GM23248 (cell line): ENCODE data around the gene TRIOBP. TPM values are rescaled to one million over a fixed set of nuclear protein-coding genes. Genes with fewer than 3 reads are reported as not detected.

ENCODE experiments used
- DNase-seq: peaks from one replicate; pipeline ENCODE4 v3.0.0-alpha.2; 2015
- H2AFZ ChIP-seq: fragments of 200-600 bp; sonication (generic); 2 replicates; pipeline ENCODE4 v1.6.1; 2016; ENCODE audit warnings: antibody characterized with exemption
- H3F3A ChIP-seq: fragments of 200-600 bp; sonication (generic); 2 replicates; pipeline ENCODE4 v1.6.1; 2016; ENCODE audit warnings: mild to moderate bottlenecking, antibody characterized with exemption, mixed run types; ENCODE audit not compliant: insufficient read depth
- H3K27ac ChIP-seq: fragments of 200-600 bp; sonication (generic); 2 replicates; pipeline ENCODE4 v1.5.1; 2016; ENCODE audit warnings: mild to moderate bottlenecking
- H3K27me3 ChIP-seq: fragments of 200-600 bp; sonication (generic); replicated peaks from 2 replicates; pipeline ENCODE4 v1.6.1; 2016; ENCODE audit warnings: mild to moderate bottlenecking; ENCODE audit not compliant: insufficient read depth
- H3K36me3 ChIP-seq: fragments of 200-600 bp; sonication (generic); 2 replicates; pipeline ENCODE4 v1.6.1; 2016; ENCODE audit warnings: low read depth, mild to moderate bottlenecking
- H3K4me1 ChIP-seq: fragments of 200-600 bp; sonication (generic); 2 replicates; pipeline ENCODE4 v1.6.1; 2016; ENCODE audit warnings: mild to moderate bottlenecking; ENCODE audit not compliant: insufficient read depth
- H3K4me2 ChIP-seq: fragments of 200-600 bp; sonication (generic); one replicate; pipeline ENCODE4 v1.6.1; 2016; ENCODE audit warnings: mild to moderate bottlenecking; ENCODE audit not compliant: unreplicated experiment
- H3K4me3 ChIP-seq: fragments of 200-600 bp; sonication (generic); 2 replicates; pipeline ENCODE4 v1.5.1; 2016; ENCODE audit warnings: mild to moderate bottlenecking
- H3K79me2 ChIP-seq: fragments of 200-600 bp; sonication (generic); 2 replicates; pipeline ENCODE4 v1.6.1; 2016; ENCODE audit warnings: mild to moderate bottlenecking; ENCODE audit not compliant: insufficient read depth
- H3K9ac ChIP-seq: fragments of 200-600 bp; sonication (generic); 2 replicates; pipeline ENCODE4 v1.6.1; 2016; ENCODE audit warnings: mild to moderate bottlenecking
- H3K9me2 ChIP-seq: fragments of 200-600 bp; sonication (generic); 2 replicates; pipeline ENCODE4 v1.6.1; 2016; ENCODE audit warnings: mixed run types, mild to moderate bottlenecking, moderate library complexity; ENCODE audit not compliant: insufficient read depth
- H3K9me3 ChIP-seq: fragments of 200-600 bp; sonication (generic); one replicate; pipeline ENCODE4 v1.6.1; 2017; ENCODE audit warnings: low read depth
- H4K20me1 ChIP-seq: fragments of 200-600 bp; sonication (generic); 2 replicates; pipeline ENCODE4 v1.6.0; 2016; ENCODE audit not compliant: insufficient read depth
- EZH2 ChIP-seq: fragments of 200-600 bp; sonication (generic); IDR thresholded peaks from 2 replicates; pipeline ENCODE4 v1.6.1; 2018; ENCODE audit warnings: antibody characterized with exemption, mild to moderate bottlenecking; ENCODE audit not compliant: insufficient read depth, poor library complexity, severe bottlenecking
- EZH2phosphoT487 ChIP-seq: fragments of 200-600 bp; sonication (generic); IDR thresholded peaks from 2 replicates; pipeline ENCODE4 v1.6.1; 2018; ENCODE audit warnings: antibody characterized with exemption, moderate library complexity, mild to moderate bottlenecking, low read depth; ENCODE audit not compliant: insufficient read depth
- WGBS, 2 experiments: methylation state at CpG; one replicate each; pipeline ENCODE4 v1.1.6; 2015 to 2017; ENCODE audit warnings: low lambda C conversion rate in 2 of 2, low coverage in 1 of 2; ENCODE audit errors: missing lambda C conversion rate in 2 of 2; 5-methylcytosine and 5-hydroxymethylcytosine counted together
- in situ Hi-C: fragments of 300-500 bp; cut with MboI; formaldehyde crosslinking; loops from 2 replicates; pipeline ENCODE4 v1.15.0; 2020
- polyA plus RNA-seq: library from polyadenylated mRNA; unstranded; fragments of >200 nt; fragmentation: Nextera tagmentation; extraction: Ambion mirVana; gene quantifications from 2 replicates; pipeline ENCODE4 v1.2.1, GENCODE V29; 2016
- total RNA-seq: library from RNA; depleted of rRNA; stranded (reverse); fragments of >200 nt; shearing (Covaris generic); gene quantifications from 2 replicates; pipeline ENCODE4 v1.2.3, GENCODE V29; 2014

Gene TRIOBP
- total and polyA plus RNA-seq, 2 experiments from 2014 or later = 123 to 135 TPM

DNA sequence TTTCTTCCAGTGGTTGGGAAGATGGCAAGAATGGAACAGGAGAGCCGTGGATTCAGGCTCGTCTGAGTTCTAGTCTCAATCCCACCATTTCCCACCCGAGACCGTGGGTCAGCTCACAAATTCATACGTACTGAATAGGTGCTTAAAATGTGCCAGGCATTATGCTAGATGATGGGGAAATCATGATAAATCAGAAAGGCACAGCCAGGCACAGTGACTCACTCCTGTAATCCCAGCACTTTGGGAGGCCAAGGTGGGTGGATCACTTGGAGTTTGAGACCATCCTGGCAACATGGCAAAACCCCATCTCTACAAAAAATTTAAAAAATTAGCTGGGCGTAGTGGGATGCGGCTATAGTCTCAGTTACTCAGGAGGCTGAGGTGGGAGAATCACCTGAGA, 7.1 kb downstream of the TRIOBP start:
- DNase-seq = peak; percentile 54
- H3K4me2 ChIP-seq = no peak overlapping the region

DNA sequence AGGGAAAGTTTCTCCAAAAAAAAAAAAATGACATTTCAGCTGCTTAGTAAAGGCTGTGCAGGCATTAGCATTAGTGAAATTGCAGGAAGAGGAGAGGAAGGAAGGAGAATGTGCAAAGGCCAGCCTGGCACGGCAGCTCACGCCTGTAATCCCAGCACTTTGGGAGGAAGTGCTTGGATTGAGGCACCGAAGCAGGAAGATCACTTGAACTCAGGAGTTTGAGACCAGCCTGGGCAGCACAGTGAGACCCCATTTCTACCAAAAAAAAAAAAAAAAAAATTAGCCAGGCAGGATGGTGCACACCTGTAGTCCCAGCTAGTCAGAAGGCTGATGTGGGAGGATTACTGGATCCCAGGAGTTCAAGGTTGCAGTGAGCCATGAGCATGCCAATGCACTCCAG, 7.8 kb downstream of the TRIOBP start:
- no peaks in the 10 kb centered on the region for H3K27me3 ChIP-seq
- H3K9me3 ChIP-seq = no peaks in the 10 kb centered on the region
- DNase-seq = no peak
- in situ Hi-C loops = no loop called here
- no peaks in the 10 kb centered on the region for H4K20me1 ChIP-seq
- H3K79me2 ChIP-seq = no peaks in the 10 kb centered on the region
- no peak overlapping the region for H3K4me3 ChIP-seq
- H3K27ac ChIP-seq = no peak overlapping the region
- no peaks in the 10 kb centered on the region for H3F3A ChIP-seq
- H3K9ac ChIP-seq = no peak overlapping the region
- no peak overlapping the region for H2AFZ ChIP-seq
- 97 to 100% methylated on average over 3 of the region's 3 CpGs for WGBS, 2 experiments
- no peak overlapping the region for H3K4me2 ChIP-seq
- H3K36me3 ChIP-seq = no peaks in the 10 kb centered on the region
- H3K9me2 ChIP-seq = no peaks in the 10 kb centered on the region
- peaks cover 7% of the 10 kb centered on the region for H3K4me1 ChIP-seq
- no peak for TF ChIP-seq EZH2
- no peak for TF ChIP-seq EZH2phosphoT487

More for the DNA sequence above, 7.1 kb downstream of the TRIOBP start:
- in situ Hi-C loops = no loop called here
- Histone ChIP-seq H3K36me3 (no peaks in the 10 kb centered on the region), H3K27ac (no peak overlapping the region), H3F3A (no peaks in the 10 kb centered on the region), H3K4me1 (peaks cover 7% of the 10 kb centered on the region), H2AFZ (no peak overlapping the region), H3K9me3 (no peaks in the 10 kb centered on the region), H3K4me3 (no peak overlapping the region), H3K27me3 (no peaks in the 10 kb centered on the region), H3K9me2 (no peaks in the 10 kb centered on the region), H3K79me2 (no peaks in the 10 kb centered on the region), H3K9ac (no peak overlapping the region), H4K20me1 (no peaks in the 10 kb centered on the region)
- WGBS, 2 experiments = 80 to 81% methylated on average over 7 of the region's 7 CpGs
- TF ChIP-seq EZH2 (no peak), EZH2phosphoT487 (no peak)

DNA sequence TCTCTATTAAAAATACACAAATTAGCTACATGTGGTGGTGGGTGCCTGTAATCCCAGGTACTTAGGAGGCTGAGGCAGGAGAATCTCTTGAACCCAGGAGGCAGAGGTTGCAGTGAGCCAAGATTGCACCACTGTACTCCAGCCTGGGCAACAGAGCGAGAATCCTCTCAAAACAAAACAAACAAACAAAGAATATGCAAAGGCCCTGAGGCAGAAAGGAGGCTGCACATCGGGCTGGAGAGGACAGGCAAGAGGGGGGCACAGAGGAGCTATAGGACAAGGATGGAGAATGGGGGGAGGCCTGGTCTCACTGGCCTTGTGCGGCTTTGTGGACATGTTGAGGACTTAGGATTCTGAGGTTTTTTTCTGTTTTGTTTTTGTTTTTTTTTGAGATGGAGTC, 8.4 kb downstream of the TRIOBP start:
- WGBS, 2 experiments = 93 to 94% methylated on average over 3 of the region's 3 CpGs
- Histone ChIP-seq H3F3A (no peaks in the 10 kb centered on the region), H3K4me3 (no peak overlapping the region), H3K4me2 (no peak overlapping the region), H3K36me3 (no peaks in the 10 kb centered on the region), H3K27me3 (no peaks in the 10 kb centered on the region), H2AFZ (no peak overlapping the region), H3K27ac (no peak overlapping the region), H3K4me1 (peaks cover 7% of the 10 kb centered on the region), H3K79me2 (no peaks in the 10 kb centered on the region), H3K9ac (no peak overlapping the region), H3K9me3 (no peaks in the 10 kb centered on the region), H3K9me2 (no peaks in the 10 kb centered on the region), H4K20me1 (no peaks in the 10 kb centered on the region)
- no peak for DNase-seq
- no peak for TF ChIP-seq EZH2
- no peak for TF ChIP-seq EZH2phosphoT487
- in situ Hi-C loops = no loop called here

DNA sequence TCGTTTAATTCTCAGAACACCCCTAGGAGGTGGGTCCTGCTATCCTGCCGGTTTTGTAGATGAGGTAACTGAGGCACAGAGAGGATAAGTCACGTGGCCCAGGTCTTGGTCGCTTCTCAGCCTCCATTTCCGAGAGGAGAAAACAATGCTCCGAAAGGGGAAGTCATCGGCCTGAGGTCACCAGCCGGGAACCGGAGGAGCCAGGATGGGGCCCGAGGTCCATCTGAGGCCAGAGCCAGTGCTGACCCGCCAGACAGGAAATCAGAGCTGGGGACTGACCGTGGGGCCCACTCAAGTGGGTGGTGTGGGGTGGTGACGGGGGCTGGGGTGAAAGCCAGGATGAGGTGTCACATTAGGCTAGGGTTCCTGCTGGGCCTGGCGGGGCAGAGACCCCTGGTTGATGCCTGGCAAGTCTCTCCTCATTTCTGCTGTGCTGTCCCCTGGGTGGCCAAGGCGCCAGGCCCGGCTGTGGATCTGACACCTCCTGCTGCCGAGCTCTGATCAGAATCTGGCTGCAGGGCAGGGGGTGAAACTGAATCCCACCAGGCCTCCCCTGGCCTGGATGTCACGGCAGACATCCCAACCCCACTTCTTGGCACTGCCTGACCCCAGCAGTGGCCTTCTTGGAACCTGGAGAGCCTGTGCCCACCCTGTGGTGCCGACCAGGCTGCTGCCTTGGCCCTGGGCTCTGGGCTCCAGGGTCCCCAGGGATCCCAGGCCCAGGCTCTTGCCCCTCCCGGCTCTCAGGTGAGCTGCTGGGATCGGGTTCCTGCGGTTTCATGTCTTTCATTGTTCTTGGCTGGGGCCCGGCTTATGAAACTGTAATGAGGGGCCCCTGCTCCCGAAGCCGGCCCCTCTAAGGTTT, 12.0 kb downstream of the TRIOBP start:
- peaks cover 4% of the 10 kb centered on the region for H3K4me1 ChIP-seq
- no peaks in the 10 kb centered on the region for H3K79me2 ChIP-seq
- H3K9me3 ChIP-seq = no peaks in the 10 kb centered on the region
- WGBS, 2 experiments = 91 to 95% methylated on average over 21 to 25 of the region's 25 CpGs
- H3F3A ChIP-seq = no peaks in the 10 kb centered on the region
- no peak for DNase-seq
- no peak overlapping the region for H3K9ac ChIP-seq
- no peak overlapping the region for H3K27ac ChIP-seq
- H4K20me1 ChIP-seq = no peaks in the 10 kb centered on the region
- H3K4me3 ChIP-seq = no peak overlapping the region
- TF ChIP-seq EZH2phosphoT487 (no peak), EZH2 (no peak)
- in situ Hi-C loops = no loop called here
- no peaks in the 10 kb centered on the region for H3K36me3 ChIP-seq
- H3K4me2 ChIP-seq = no peak overlapping the region
- H2AFZ ChIP-seq = no peak overlapping the region
- no peaks in the 10 kb centered on the region for H3K27me3 ChIP-seq
- no peaks in the 10 kb centered on the region for H3K9me2 ChIP-seq

DNA sequence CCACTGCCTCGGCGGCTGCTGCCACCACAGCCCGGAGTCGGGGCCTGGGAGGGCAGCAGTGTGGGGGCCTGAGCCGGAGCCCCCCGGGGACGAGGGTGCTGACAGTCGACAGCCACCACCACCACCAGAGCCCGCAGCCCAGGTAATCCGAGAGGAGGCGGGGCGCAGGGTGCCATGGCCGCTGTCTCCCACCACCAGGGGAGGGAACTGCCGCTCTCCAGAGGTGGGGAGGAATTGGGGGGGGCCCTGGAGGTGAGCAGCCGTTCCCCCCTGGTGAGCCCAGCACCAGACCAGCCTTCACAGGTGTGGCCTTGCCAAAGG, 12.6 kb downstream of the TRIOBP start:
- H3K27me3 ChIP-seq = no peaks in the 10 kb centered on the region
- H3K4me1 ChIP-seq = no peaks in the 10 kb centered on the region
- H3K9me3 ChIP-seq = no peaks in the 10 kb centered on the region
- no peak overlapping the region for H2AFZ ChIP-seq
- in situ Hi-C loops = no loop called here
- DNase-seq = no peak
- no peak overlapping the region for H3K27ac ChIP-seq
- H3K9ac ChIP-seq = no peak overlapping the region
- TF ChIP-seq EZH2phosphoT487 = no peak
- TF ChIP-seq EZH2 = no peak
- WGBS, 2 experiments = 92 to 100% methylated on average over 3 to 12 of the region's 15 CpGs
- no peaks in the 10 kb centered on the region for H3F3A ChIP-seq
- H3K9me2 ChIP-seq = no peaks in the 10 kb centered on the region
- H3K4me3 ChIP-seq = no peak overlapping the region
- H3K79me2 ChIP-seq = no peaks in the 10 kb centered on the region
- no peaks in the 10 kb centered on the region for H3K36me3 ChIP-seq
- no peak overlapping the region for H3K4me2 ChIP-seq
- H4K20me1 ChIP-seq = no peaks in the 10 kb centered on the region
